ENCODE data around the gene FBRS.

- TF ChIP-seq POLR2A (IDR thresholded peaks at IDR 0.05; ENCODE audit: low read depth, low read length): no peak
- no peak for TF ChIP-seq POLR2AphosphoS5 (IDR thresholded peaks at IDR 0.05; ENCODE audit: low read depth, low read length)
- TF ChIP-seq POU2F2 (IDR thresholded peaks at IDR 0.05; ENCODE audit: low read depth, low read length): no peak
- no peak for TF ChIP-seq TAF1 (IDR thresholded peaks at IDR 0.05; ENCODE audit: low read depth, low read length)
- TF ChIP-seq SPI1 (IDR thresholded peaks at IDR 0.05; ENCODE audit: low read depth, low read length): no peak
- TF ChIP-seq PAX5 (IDR thresholded peaks at IDR 0.05; ENCODE audit: insufficient read depth, low read length, severe bottlenecking): no peak
Measured at GRCh38 chr16:30655815-30656347, 2.4 kb upstream of the FBRS start.
